ENCODE results near the gene RFC3. TPM values are rescaled to one million over a fixed set of nuclear protein-coding genes. Genes with fewer than 3 reads are reported as not detected.

RFC3 gene
- total RNA-seq, result 11.2 and 13.7 TPM in 2 replicates

GRCh38 chr13:33817901-33818706 lies at the start of gene RFC3:
RFC3 (plus strand) TSS chr13:33818149; CDS start chr13:33818179, 30 bp downstream.

Small RNAs within 50 kb of the gene (small RNA-seq; reads per million reads assigned to genes)
- gene RNU5A-4P, result not detected

Data from articular chondrocyte of knee joint (primary cell).